ENCODE measurements around the gene LRRC9.

Gene LRRC9

GRCh38 chr14:60085085-60085484 lies 165.1 kb downstream of the LRRC9 start:
- Histone ChIP-seq H3F3A (ENCODE audit: control insufficient read depth, insufficient read depth) (no peaks in the 10 kb centered on the region; the same call in 1 of the 2 replicates), H3K27ac (ENCODE audit: low read depth, low read length) (no peak overlapping the region), H3K4me2 (ENCODE audit: low read length) (no peak overlapping the region)

GRCh38 chr14:60085693-60086092 lies 165.7 kb downstream of the LRRC9 start:
- H3K4me3 ChIP-seq (ENCODE audit: low read length): no peak overlapping the region
- no peak for TF ChIP-seq CTCF (IDR thresholded peaks at IDR 0.05; ENCODE audit: low read depth, low read length, poor library complexity, severe bottlenecking)
- TF ChIP-seq EZH2phosphoT487 (IDR thresholded peaks at IDR 0.05; ENCODE audit: borderline replicate concordance, low read length): no peak
- peaks cover 7% of the 10 kb centered on the region for H3K4me1 ChIP-seq (ENCODE audit: control insufficient read depth, low read length)
- no peaks in the 10 kb centered on the region for H3K9me3 ChIP-seq (ENCODE audit: control insufficient read depth, insufficient read depth, low read length)
- no peaks in the 10 kb centered on the region for H3K27me3 ChIP-seq (ENCODE audit: control insufficient read depth, low read length)
- no peaks in the 10 kb centered on the region for H4K20me1 ChIP-seq (ENCODE audit: control insufficient read depth, insufficient read depth, low read depth, low read length)
- H3K4me2 ChIP-seq (ENCODE audit: low read length): no peak overlapping the region
- H3K79me2 ChIP-seq (ENCODE audit: control insufficient read depth, low read length): 0 out of 2 replicates have a peak, but pooled peaks cover 3% of the 10 kb centered on the region
- H3K36me3 ChIP-seq (ENCODE audit: control insufficient read depth, low read length): no peaks in the 10 kb centered on the region
- no peak overlapping the region for H3K27ac ChIP-seq (ENCODE audit: low read depth, low read length)
- H3K9me2 ChIP-seq (replicated peaks; ENCODE audit: control insufficient read depth, low read length): 0 out of 2 replicates have a peak, but pooled peaks cover 2% of the 10 kb centered on the region
- H3F3A ChIP-seq (ENCODE audit: control insufficient read depth, insufficient read depth): no peaks in the 10 kb centered on the region

More at GRCh38 chr14:60085085-60085484, 165.1 kb downstream of the LRRC9 start:
- H3K27me3 ChIP-seq (ENCODE audit: control insufficient read depth, low read length): no peaks in the 10 kb centered on the region
- no peaks in the 10 kb centered on the region for H3K9me3 ChIP-seq (ENCODE audit: control insufficient read depth, insufficient read depth, low read length)
- 0 out of 2 replicates have a peak, but pooled peaks cover 2% of the 10 kb centered on the region for H3K9me2 ChIP-seq (replicated peaks; ENCODE audit: control insufficient read depth, low read length)
- TF ChIP-seq EZH2phosphoT487 (IDR thresholded peaks at IDR 0.05; ENCODE audit: borderline replicate concordance, low read length) (no peak), CTCF (IDR thresholded peaks at IDR 0.05; ENCODE audit: low read depth, low read length, poor library complexity, severe bottlenecking) (no peak)
- no peaks in the 10 kb centered on the region for H3K79me2 ChIP-seq (ENCODE audit: control insufficient read depth, low read length)
- no peak overlapping the region for H3K4me3 ChIP-seq (ENCODE audit: low read length)
- H3K36me3 ChIP-seq (ENCODE audit: control insufficient read depth, low read length): no peaks in the 10 kb centered on the region
- peaks cover 1% of the 10 kb centered on the region for H3K4me1 ChIP-seq (ENCODE audit: control insufficient read depth, low read length)
- H4K20me1 ChIP-seq (ENCODE audit: control insufficient read depth, insufficient read depth, low read depth, low read length): no peaks in the 10 kb centered on the region

- Histone ChIP-seq H3K36me3 (ENCODE audit: control insufficient read depth, low read length) (peaks cover 6% of the 10 kb centered on the region), H3K9me3 (ENCODE audit: control insufficient read depth, insufficient read depth, low read length) (no peaks in the 10 kb centered on the region), H3K4me1 (ENCODE audit: control insufficient read depth, low read length) (peaks cover 10% of the 10 kb centered on the region), H4K20me1 (ENCODE audit: control insufficient read depth, insufficient read depth, low read depth, low read length) (no peaks in the 10 kb centered on the region), H3K27ac (ENCODE audit: low read depth, low read length) (no peak overlapping the region), H3K79me2 (ENCODE audit: control insufficient read depth, low read length) (peaks cover 13% of the 10 kb centered on the region), H3K9me2 (replicated peaks; ENCODE audit: control insufficient read depth, low read length) (0 out of 2 replicates have a peak, but pooled peaks cover 2% of the 10 kb centered on the region), H3K4me3 (ENCODE audit: low read length) (no peak overlapping the region), H3F3A (ENCODE audit: control insufficient read depth, insufficient read depth) (peaks cover 3% of the 10 kb centered on the region; the same call in 1 of the 2 replicates), H3K27me3 (ENCODE audit: control insufficient read depth, low read length) (no peaks in the 10 kb centered on the region), H3K4me2 (ENCODE audit: low read length) (no peak overlapping the region)
- TF ChIP-seq CTCF (IDR thresholded peaks at IDR 0.05; ENCODE audit: low read depth, low read length, poor library complexity, severe bottlenecking): no peak
- no peak for TF ChIP-seq EZH2phosphoT487 (IDR thresholded peaks at IDR 0.05; ENCODE audit: borderline replicate concordance, low read length)
Measured at GRCh38 chr14:60087668-60088067, 167.7 kb downstream of the LRRC9 start.
